HK-2 (cell line): ENCODE measurements around the gene DAB2IP.
"Not testable (repeated sequence)": the region's sequence is repeated elsewhere in the genome, so short reads cannot be mapped to it uniquely, and the experiment has no call there.

ENCODE experiments used
- DNase-seq: peaks from one replicate; pipeline ENCODE4 v3.0.0-alpha.2; 2018; ENCODE audit not compliant: unreplicated experiment

The DAB2IP gene

GRCh38 chr9:121794334-121794733 is 142.9 kb downstream of the DAB2IP start:
- not testable (repeated sequence) for DNase-seq

- DNase-seq = no peak
These were observed 145.6 kb downstream of the DAB2IP start for GRCh38 chr9:121797081-121797480.

- no peak for DNase-seq
These were observed 147.5 kb downstream of the DAB2IP start for GRCh38 chr9:121798941-121799340.

GRCh38 chr9:121800376-121800775 is 148.9 kb downstream of the DAB2IP start:
- DNase-seq = no peak

- DNase-seq = no peak
These were observed 150.1 kb downstream of the DAB2IP start for GRCh38 chr9:121801579-121801978.

GRCh38 chr9:121802753-121803152 is 151.3 kb downstream of the DAB2IP start:
- DNase-seq = no peak

GRCh38 chr9:121807069-121807822 is 155.8 kb downstream of the DAB2IP start:
- DNase-seq = no peak

- no peak for DNase-seq
These were observed 156.4 kb downstream of the DAB2IP start for GRCh38 chr9:121807823-121808278.

GRCh38 chr9:121808781-121809180 is 157.3 kb downstream of the DAB2IP start:
- no peak for DNase-seq

GRCh38 chr9:121809356-121810050 is 158.1 kb downstream of the DAB2IP start:
- no peak for DNase-seq

GRCh38 chr9:121810489-121810888 is 159.1 kb downstream of the DAB2IP start:
- DNase-seq = no peak

GRCh38 chr9:121811140-121811539 is 159.7 kb downstream of the DAB2IP start:
- no peak for DNase-seq

GRCh38 chr9:121811751-121812150 is 160.3 kb downstream of the DAB2IP start:
- no peak for DNase-seq

- DNase-seq = no peak
These were observed 160.8 kb downstream of the DAB2IP start for GRCh38 chr9:121812159-121812735.

GRCh38 chr9:121813519-121814210 is 162.2 kb downstream of the DAB2IP start:
- no peak for DNase-seq

GRCh38 chr9:121814594-121814993 is 163.2 kb downstream of the DAB2IP start:
- DNase-seq = no peak

GRCh38 chr9:121815084-121815483 is 163.7 kb downstream of the DAB2IP start:
- DNase-seq = no peak

- no peak for DNase-seq
These were observed 164.4 kb downstream of the DAB2IP start for GRCh38 chr9:121815546-121816448.

- no peak for DNase-seq
These were observed 165.0 kb downstream of the DAB2IP start for GRCh38 chr9:121816449-121816817.

GRCh38 chr9:121816845-121817450 is 165.5 kb downstream of the DAB2IP start:
- DNase-seq = no peak

- DNase-seq = no peak
These were observed 166.0 kb downstream of the DAB2IP start for GRCh38 chr9:121817476-121817875.
